Measurements from ENCODE around the gene CTNNB1.

Gene CTNNB1

GRCh38 chr3:41205591-41205990, 6.3 kb downstream of the CTNNB1 start:
- WGBS = 96% methylated on average over 8 of the region's 9 CpGs
- Histone ChIP-seq H2BK12ac (ENCODE audit: low read length in 2 of 2) (no peak overlapping the region), H3K4ac (ENCODE audit: low read depth in 1 of 2, low read length in 2 of 2) (no peak overlapping the region), H3K4me3 (ENCODE audit: insufficient read depth in 1 of 2, low read depth in 1 of 2, low read length in 2 of 2) (no peak overlapping the region), H2BK120ac (ENCODE audit: low read depth, low read length) (no peak overlapping the region), H3K23ac (ENCODE audit: low read length in 2 of 2) (no peak overlapping the region), H3K79me1 (replicated peaks; ENCODE audit: low read length, poor library complexity, severe bottlenecking) (no peaks in the 10 kb centered on the region), H3K4me2 (ENCODE audit: low read length, poor library complexity, severe bottlenecking) (peak overlapping the region; percentile 16), H3K9me3 (ENCODE audit: control insufficient read depth, low read length) (no peaks in the 10 kb centered on the region), H3K14ac (ENCODE audit: low read length in 2 of 2) (no peak overlapping the region), H4K91ac (ENCODE audit: low read length) (no peak overlapping the region), H2AFZ (ENCODE audit: low read depth, low read length) (no peak overlapping the region), H3K27ac (ENCODE audit: low read length, poor library complexity, severe bottlenecking) (peak overlapping the region; percentile 23), H3K9ac (ENCODE audit: low read length) (no peak overlapping the region), H2BK15ac (ENCODE audit: low read depth, poor library complexity, severe bottlenecking) (no peak overlapping the region), H3K18ac (ENCODE audit: low read depth in 1 of 2, low read length in 2 of 2) (no peak overlapping the region), H2BK5ac (ENCODE audit: low read depth, low read length, poor library complexity, severe bottlenecking) (no peak overlapping the region), H2AK5ac (ENCODE audit: low read length, severe bottlenecking) (no peak overlapping the region), H3K36me3 (ENCODE audit: control insufficient read depth in 1 of 2, insufficient read depth in 2 of 2, low read depth in 1 of 2, low read length in 2 of 2) (no peaks in the 10 kb centered on the region), H3K27me3 (ENCODE audit: control insufficient read depth in 1 of 2, insufficient read depth in 1 of 2, low read length in 2 of 2) (no peaks in the 10 kb centered on the region), H4K8ac (ENCODE audit: low read length) (no peak overlapping the region), H3K4me1 (ENCODE audit: control insufficient read depth, insufficient read depth, low read depth, low read length) (peaks cover 3% of the 10 kb centered on the region)
- no peak for DNase-seq

- Histone ChIP-seq H3K23ac (ENCODE audit: low read length in 2 of 2) (no peak overlapping the region), H2AFZ (ENCODE audit: low read depth, low read length) (no peak overlapping the region), H2BK120ac (ENCODE audit: low read depth, low read length) (no peak overlapping the region), H3K9me3 (ENCODE audit: control insufficient read depth, low read length) (no peaks in the 10 kb centered on the region), H3K27ac (ENCODE audit: low read length, poor library complexity, severe bottlenecking) (no peak overlapping the region), H3K18ac (ENCODE audit: low read depth in 1 of 2, low read length in 2 of 2) (no peak overlapping the region), H3K79me1 (replicated peaks; ENCODE audit: low read length, poor library complexity, severe bottlenecking) (no peaks in the 10 kb centered on the region), H3K4me2 (ENCODE audit: low read length, poor library complexity, severe bottlenecking) (no peak overlapping the region), H2BK12ac (ENCODE audit: low read length in 2 of 2) (no peak overlapping the region), H3K4me3 (ENCODE audit: insufficient read depth in 1 of 2, low read depth in 1 of 2, low read length in 2 of 2) (no peak overlapping the region), H2BK15ac (ENCODE audit: low read depth, poor library complexity, severe bottlenecking) (no peak overlapping the region), H3K36me3 (ENCODE audit: control insufficient read depth in 1 of 2, insufficient read depth in 2 of 2, low read depth in 1 of 2, low read length in 2 of 2) (no peaks in the 10 kb centered on the region), H3K14ac (ENCODE audit: low read length in 2 of 2) (no peak overlapping the region), H3K27me3 (ENCODE audit: control insufficient read depth in 1 of 2, insufficient read depth in 1 of 2, low read length in 2 of 2) (no peaks in the 10 kb centered on the region), H3K9ac (ENCODE audit: low read length) (no peak overlapping the region), H4K91ac (ENCODE audit: low read length) (no peak overlapping the region), H2BK5ac (ENCODE audit: low read depth, low read length, poor library complexity, severe bottlenecking) (no peak overlapping the region), H3K4ac (ENCODE audit: low read depth in 1 of 2, low read length in 2 of 2) (no peak overlapping the region), H3K4me1 (ENCODE audit: control insufficient read depth, insufficient read depth, low read depth, low read length) (peaks cover 3% of the 10 kb centered on the region), H2AK5ac (ENCODE audit: low read length, severe bottlenecking) (no peak overlapping the region), H4K8ac (ENCODE audit: low read length) (no peak overlapping the region)
- 46% methylated on average over 1 of the region's 1 CpG for WGBS
- no peak for DNase-seq
Observed at GRCh38 chr3:41207355-41207754, 8.1 kb downstream of the CTNNB1 start.

GRCh38 chr3:41208507-41209220, 9.4 kb downstream of the CTNNB1 start:
- no peak overlapping the region for H3K27ac ChIP-seq (ENCODE audit: low read length, poor library complexity, severe bottlenecking)
- H3K79me1 ChIP-seq (replicated peaks; ENCODE audit: low read length, poor library complexity, severe bottlenecking) = no peaks in the 10 kb centered on the region
- no peak overlapping the region for H4K91ac ChIP-seq (ENCODE audit: low read length)
- H3K36me3 ChIP-seq (ENCODE audit: control insufficient read depth in 1 of 2, insufficient read depth in 2 of 2, low read depth in 1 of 2, low read length in 2 of 2) = no peaks in the 10 kb centered on the region
- H2BK120ac ChIP-seq (ENCODE audit: low read depth, low read length) = no peak overlapping the region
- H2BK12ac ChIP-seq (ENCODE audit: low read length in 2 of 2) = no peak overlapping the region
- H2AFZ ChIP-seq (ENCODE audit: low read depth, low read length) = no peak overlapping the region
- H3K14ac ChIP-seq (ENCODE audit: low read length in 2 of 2) = no peak overlapping the region
- no peak overlapping the region for H2BK5ac ChIP-seq (ENCODE audit: low read depth, low read length, poor library complexity, severe bottlenecking)
- H3K27me3 ChIP-seq (ENCODE audit: control insufficient read depth in 1 of 2, insufficient read depth in 1 of 2, low read length in 2 of 2) = no peaks in the 10 kb centered on the region
- H3K9me3 ChIP-seq (ENCODE audit: control insufficient read depth, low read length) = no peaks in the 10 kb centered on the region
- no peak overlapping the region for H2BK15ac ChIP-seq (ENCODE audit: low read depth, poor library complexity, severe bottlenecking)
- H3K4me3 ChIP-seq (ENCODE audit: insufficient read depth in 1 of 2, low read depth in 1 of 2, low read length in 2 of 2) = no peak overlapping the region
- no peak overlapping the region for H3K4ac ChIP-seq (ENCODE audit: low read depth in 1 of 2, low read length in 2 of 2)
- H3K23ac ChIP-seq (ENCODE audit: low read length in 2 of 2) = no peak overlapping the region
- H3K9ac ChIP-seq (ENCODE audit: low read length) = no peak overlapping the region
- peaks cover 3% of the 10 kb centered on the region for H3K4me1 ChIP-seq (ENCODE audit: control insufficient read depth, insufficient read depth, low read depth, low read length)
- peak; percentile 4 for DNase-seq
- 91% methylated on average over 5 of the region's 7 CpGs for WGBS
- no peak overlapping the region for H3K18ac ChIP-seq (ENCODE audit: low read depth in 1 of 2, low read length in 2 of 2)
- no peak overlapping the region for H2AK5ac ChIP-seq (ENCODE audit: low read length, severe bottlenecking)
- no peak overlapping the region for H4K8ac ChIP-seq (ENCODE audit: low read length)
- no peak overlapping the region for H3K4me2 ChIP-seq (ENCODE audit: low read length, poor library complexity, severe bottlenecking)

GRCh38 chr3:41209646-41210045, 10.3 kb downstream of the CTNNB1 start:
- WGBS = 94% methylated on average over 3 of the region's 5 CpGs

More at GRCh38 chr3:41209646-41210045, 10.3 kb downstream of the CTNNB1 start:
- H3K4me2 ChIP-seq (ENCODE audit: low read length, poor library complexity, severe bottlenecking) = no peak overlapping the region
- H2BK12ac ChIP-seq (ENCODE audit: low read length in 2 of 2) = no peak overlapping the region
- H3K36me3 ChIP-seq (ENCODE audit: control insufficient read depth in 1 of 2, insufficient read depth in 2 of 2, low read depth in 1 of 2, low read length in 2 of 2) = no peaks in the 10 kb centered on the region
- no peaks in the 10 kb centered on the region for H3K79me1 ChIP-seq (replicated peaks; ENCODE audit: low read length, poor library complexity, severe bottlenecking)
- H3K9ac ChIP-seq (ENCODE audit: low read length) = no peak overlapping the region
- no peak overlapping the region for H2BK5ac ChIP-seq (ENCODE audit: low read depth, low read length, poor library complexity, severe bottlenecking)
- no peak overlapping the region for H4K91ac ChIP-seq (ENCODE audit: low read length)
- no peak overlapping the region for H2BK15ac ChIP-seq (ENCODE audit: low read depth, poor library complexity, severe bottlenecking)
- H2BK120ac ChIP-seq (ENCODE audit: low read depth, low read length) = no peak overlapping the region
- no peak overlapping the region for H3K4me3 ChIP-seq (ENCODE audit: insufficient read depth in 1 of 2, low read depth in 1 of 2, low read length in 2 of 2)
- no peak overlapping the region for H3K23ac ChIP-seq (ENCODE audit: low read length in 2 of 2)
- H3K18ac ChIP-seq (ENCODE audit: low read depth in 1 of 2, low read length in 2 of 2) = no peak overlapping the region
- H3K9me3 ChIP-seq (ENCODE audit: control insufficient read depth, low read length) = no peaks in the 10 kb centered on the region
- H3K4ac ChIP-seq (ENCODE audit: low read depth in 1 of 2, low read length in 2 of 2) = no peak overlapping the region
- peaks cover 3% of the 10 kb centered on the region for H3K4me1 ChIP-seq (ENCODE audit: control insufficient read depth, insufficient read depth, low read depth, low read length)
- H2AK5ac ChIP-seq (ENCODE audit: low read length, severe bottlenecking) = no peak overlapping the region
- H3K27me3 ChIP-seq (ENCODE audit: control insufficient read depth in 1 of 2, insufficient read depth in 1 of 2, low read length in 2 of 2) = no peaks in the 10 kb centered on the region
- no peak overlapping the region for H4K8ac ChIP-seq (ENCODE audit: low read length)
- no peak overlapping the region for H3K27ac ChIP-seq (ENCODE audit: low read length, poor library complexity, severe bottlenecking)
- no peak overlapping the region for H3K14ac ChIP-seq (ENCODE audit: low read length in 2 of 2)
- no peak overlapping the region for H2AFZ ChIP-seq (ENCODE audit: low read depth, low read length)
- peak; percentile 17 for DNase-seq

All from mesenchymal stem cell (in vitro differentiated cells and primary cell).